ENCODE results near the gene TANC2.

TANC2 gene

DNA sequence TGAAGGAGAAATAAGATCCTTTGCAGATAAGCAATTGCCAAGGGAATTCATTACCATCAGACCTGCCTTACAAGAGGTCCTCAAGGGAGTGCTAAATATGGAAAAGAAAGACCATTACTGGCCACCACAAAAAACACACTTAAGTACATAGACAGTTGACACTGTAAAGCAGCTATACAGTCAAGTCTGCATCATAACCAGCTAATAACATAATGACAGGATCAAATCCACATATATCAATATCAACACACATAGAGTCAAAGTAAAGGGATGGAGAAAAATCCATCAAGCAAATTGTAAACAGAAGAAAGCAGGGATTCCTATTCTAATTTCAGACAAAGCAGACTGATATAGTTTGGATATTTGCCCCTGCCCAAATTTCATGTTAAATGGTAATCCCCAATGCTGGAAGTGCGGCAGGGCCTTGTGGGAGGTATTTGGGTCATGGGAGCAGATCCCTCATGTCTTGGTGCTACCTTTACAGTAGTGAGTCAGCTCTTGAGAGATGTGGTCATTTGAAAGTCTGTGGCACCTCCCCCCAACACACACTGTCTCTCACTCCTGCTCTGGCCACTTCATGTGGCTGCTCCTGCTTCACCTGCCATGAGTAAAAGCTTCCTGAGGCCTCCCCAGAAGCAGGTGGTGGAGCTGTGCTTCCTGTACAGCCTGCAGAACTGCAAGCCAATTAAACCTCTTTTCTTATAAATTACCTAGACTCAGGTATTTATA, 32.8 kb downstream of the TANC2 start:
- in situ Hi-C loops (cut with HindIII; ENCODE audit: low sequenced_read_pairs), result no loop called here

DNA sequence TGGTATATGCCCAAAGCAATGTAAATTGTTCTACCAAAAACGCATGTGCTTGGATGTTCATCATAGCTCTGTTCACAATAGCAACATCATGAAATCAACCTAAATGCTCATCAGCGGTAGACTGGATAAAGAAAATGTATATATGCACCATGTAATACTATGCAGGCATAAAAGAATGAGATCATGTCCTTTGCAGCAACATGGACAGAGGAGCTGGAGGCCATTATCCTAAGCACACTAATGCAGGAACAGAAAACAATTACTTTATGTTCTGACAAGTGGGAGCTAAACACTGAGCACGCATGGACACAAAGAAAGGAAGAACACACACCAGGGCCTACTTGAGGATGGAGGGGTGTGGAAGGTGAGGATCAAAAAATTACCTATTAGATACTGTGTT, 33.7 kb downstream of the TANC2 start:
- in situ Hi-C loops (cut with HindIII; ENCODE audit: low sequenced_read_pairs), result loop anchor here (10.0 kb wide), 1 partner anchor 415 kb away; no protein-coding TSS in a partner anchor

- in situ Hi-C loops (cut with HindIII; ENCODE audit: low sequenced_read_pairs), result loop anchor here (10.0 kb wide), 1 partner anchor 413 kb away; no protein-coding TSS in a partner anchor
Observed at GRCh38 chr17:63001689-63002394, 35.8 kb downstream of the TANC2 start.

GRCh38 chr17:63002625-63003024, 36.6 kb downstream of the TANC2 start:
- in situ Hi-C loops (cut with HindIII; ENCODE audit: low sequenced_read_pairs), result loop anchor here (10.0 kb wide), 1 partner anchor 412 kb away; no protein-coding TSS in a partner anchor

DNA sequence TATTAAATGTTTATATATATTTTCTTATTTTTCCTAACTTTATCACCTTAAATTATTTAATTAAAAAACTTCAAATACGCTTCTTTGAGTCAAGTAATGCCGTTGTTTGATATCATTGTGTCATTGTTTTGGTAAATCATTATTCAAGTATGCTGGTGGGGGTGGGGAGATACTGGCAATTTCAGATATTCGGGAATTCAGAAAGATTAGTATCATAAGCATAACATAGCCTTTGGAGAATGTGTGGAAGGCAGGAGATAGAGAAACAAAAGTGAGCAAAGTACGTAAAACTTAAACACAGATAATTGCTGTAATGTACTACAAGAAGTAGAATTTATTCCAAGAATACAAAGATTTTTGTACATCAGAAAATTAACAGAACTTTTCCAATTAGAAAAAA, 49.8 kb downstream of the TANC2 start:
- in situ Hi-C loops (cut with HindIII; ENCODE audit: low sequenced_read_pairs), result no loop called here
